HCEC 1CT (cell line): ENCODE data around the gene ARRDC2.
"Not testable (repeated sequence)": the region's sequence is repeated elsewhere in the genome, so short reads cannot be mapped to it uniquely, and the experiment has no call there.

Source experiments
- DNase-seq: peaks from one replicate; pipeline ENCODE4 v3.0.0-alpha.2; 2017

ARRDC2 gene

GRCh38 chr19:17993076-17993813 lies 14.7 kb upstream of the ARRDC2 start:
- no peak for DNase-seq

GRCh38 chr19:17996826-17997316 lies 11.1 kb upstream of the ARRDC2 start:
- DNase-seq: peak; percentile 49

GRCh38 chr19:17997969-17998826 lies 9.8 kb upstream of the ARRDC2 start:
- peak; percentile 32 for DNase-seq

- no peak for DNase-seq
Measured at GRCh38 chr19:17998827-17999150, 9.2 kb upstream of the ARRDC2 start.

GRCh38 chr19:17999684-18000479 lies 8.1 kb upstream of the ARRDC2 start:
- DNase-seq: no peak

- DNase-seq: no peak
Measured at GRCh38 chr19:18000480-18000914, 7.5 kb upstream of the ARRDC2 start.

- DNase-seq: peak; percentile 65
Measured at GRCh38 chr19:18000915-18001776, 6.8 kb upstream of the ARRDC2 start.

GRCh38 chr19:18001777-18002345 lies 6.1 kb upstream of the ARRDC2 start:
- DNase-seq: no peak

GRCh38 chr19:18002347-18002850 lies 5.6 kb upstream of the ARRDC2 start:
- DNase-seq: no peak

GRCh38 chr19:18005750-18006149 lies 2.2 kb upstream of the ARRDC2 start:
- not testable (repeated sequence) for DNase-seq

GRCh38 chr19:18007044-18007916 lies 690 bp upstream of the ARRDC2 start:
- DNase-seq: peak; percentile 55

- DNase-seq: no peak
Measured at GRCh38 chr19:18008814-18009213, 844 bp downstream of the ARRDC2 start.

GRCh38 chr19:18009412-18010066 lies 1.6 kb downstream of the ARRDC2 start:
- no peak for DNase-seq

GRCh38 chr19:18010149-18010548 lies 2.2 kb downstream of the ARRDC2 start:
- no peak for DNase-seq

- no peak for DNase-seq
Measured at GRCh38 chr19:18013210-18014111, 5.5 kb downstream of the ARRDC2 start.

- DNase-seq: no peak
Measured at GRCh38 chr19:18014197-18014596, 6.2 kb downstream of the ARRDC2 start.

GRCh38 chr19:18016209-18016910 lies 8.4 kb downstream of the ARRDC2 start:
- no peak for DNase-seq
